ENCODE data around the gene TDRD1.

Gene TDRD1

DNA sequence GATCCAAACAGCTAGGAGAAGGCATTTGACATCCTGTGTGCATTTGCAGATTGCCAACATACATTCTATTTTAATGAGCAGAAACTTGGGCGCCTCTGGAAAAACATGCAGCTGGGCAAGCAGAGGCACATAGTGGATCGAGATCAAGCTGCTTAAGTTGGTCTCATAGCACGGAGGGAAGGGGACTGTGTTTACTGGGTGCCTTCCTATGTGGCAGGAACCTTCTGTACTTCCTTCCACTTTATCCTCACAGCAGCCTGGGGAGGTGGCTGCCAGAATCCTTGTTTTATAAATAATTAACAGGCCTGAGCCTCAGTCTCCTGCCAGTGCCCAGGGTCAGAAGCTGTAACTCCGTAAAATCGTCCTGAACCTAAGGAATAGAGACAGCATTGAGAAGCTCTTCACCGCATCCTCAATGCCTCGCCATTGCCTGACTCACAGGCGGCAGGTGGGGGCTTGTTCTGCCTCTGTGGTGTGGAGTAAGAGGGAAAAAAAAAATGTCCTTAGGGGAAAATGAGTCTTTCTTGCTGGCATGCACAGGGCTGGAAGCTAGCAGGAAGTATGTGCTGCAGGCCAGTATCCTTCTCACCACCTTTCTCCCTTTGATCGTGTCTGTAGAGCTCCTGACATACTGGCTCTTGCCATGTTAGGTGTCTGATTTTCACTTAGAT, 66.1 kb downstream of the TDRD1 start:
- H3K27ac ChIP-seq, result peak overlapping the region; percentile 96
- POLR2A ChIA-PET (ENCODE audit: low non-redundant PET), result no interaction called here

DNA sequence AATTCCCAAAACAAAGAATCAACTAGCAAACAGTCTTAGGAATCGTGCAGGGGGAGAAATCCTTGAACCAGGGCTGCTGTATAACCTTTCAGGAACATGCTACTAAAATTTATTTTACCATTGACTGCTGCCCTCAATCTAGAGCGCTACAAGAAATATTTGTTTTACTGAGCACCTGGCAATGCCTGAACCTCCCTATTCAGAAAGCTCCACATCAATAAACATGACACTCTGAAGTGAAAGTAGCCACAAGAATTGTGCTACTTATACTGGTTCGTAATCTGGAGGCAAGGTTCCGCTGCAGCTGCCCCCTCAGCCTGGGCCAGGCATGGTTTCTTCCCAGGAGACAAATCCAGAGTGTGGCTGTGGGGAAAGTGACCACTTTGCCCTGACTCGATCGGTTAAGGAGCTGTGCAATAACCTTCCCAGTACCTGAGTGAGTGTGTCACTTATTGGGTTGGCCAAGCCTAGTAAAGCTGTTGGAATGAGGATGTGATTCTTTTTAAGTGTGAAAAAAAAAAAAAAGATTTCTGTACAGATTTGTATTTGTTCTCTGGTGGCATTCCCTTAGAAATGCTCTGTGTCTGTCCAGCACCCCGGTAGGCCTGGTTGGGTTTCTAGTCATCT, 67.6 kb downstream of the TDRD1 start:
- DNase-seq (ENCODE audit: low spot score), result peak; percentile 67
- peak overlapping the region; percentile 42; the same call in 1 of the 2 replicates for H3K27ac ChIP-seq
- POLR2A ChIA-PET (ENCODE audit: low non-redundant PET), result no interaction called here
- TF ChIP-seq, protein P1, sequence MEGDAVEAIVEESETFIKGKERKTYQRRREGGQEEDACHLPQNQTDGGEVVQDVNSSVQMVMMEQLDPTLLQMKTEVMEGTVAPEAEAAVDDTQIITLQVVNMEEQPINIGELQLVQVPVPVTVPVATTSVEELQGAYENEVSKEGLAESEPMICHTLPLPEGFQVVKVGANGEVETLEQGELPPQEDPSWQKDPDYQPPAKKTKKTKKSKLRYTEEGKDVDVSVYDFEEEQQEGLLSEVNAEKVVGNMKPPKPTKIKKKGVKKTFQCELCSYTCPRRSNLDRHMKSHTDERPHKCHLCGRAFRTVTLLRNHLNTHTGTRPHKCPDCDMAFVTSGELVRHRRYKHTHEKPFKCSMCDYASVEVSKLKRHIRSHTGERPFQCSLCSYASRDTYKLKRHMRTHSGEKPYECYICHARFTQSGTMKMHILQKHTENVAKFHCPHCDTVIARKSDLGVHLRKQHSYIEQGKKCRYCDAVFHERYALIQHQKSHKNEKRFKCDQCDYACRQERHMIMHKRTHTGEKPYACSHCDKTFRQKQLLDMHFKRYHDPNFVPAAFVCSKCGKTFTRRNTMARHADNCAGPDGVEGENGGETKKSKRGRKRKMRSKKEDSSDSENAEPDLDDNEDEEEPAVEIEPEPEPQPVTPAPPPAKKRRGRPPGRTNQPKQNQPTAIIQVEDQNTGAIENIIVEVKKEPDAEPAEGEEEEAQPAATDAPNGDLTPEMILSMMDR (conservative IDR thresholded peaks at IDR 0.05; ENCODE audit: low read depth), result no peak
- CTCF ChIA-PET, result interaction anchor here (1.1 kb wide), 1 partner anchor 10 kb away, joined by 4 read pairs; no protein-coding TSS in a partner anchor

More for the DNA sequence above, 66.1 kb downstream of the TDRD1 start:
- TF ChIP-seq, protein P1 (conservative IDR thresholded peaks at IDR 0.05; ENCODE audit: low read depth), result no peak
- peak; percentile 98 for DNase-seq (ENCODE audit: low spot score)
- CTCF ChIA-PET, result interaction anchor here (0.5 to 1.1 kb wide), 6 partner anchors 10 to 265 kb away, joined by 3 to 5 read pairs (median 3); no protein-coding TSS in a partner anchor

DNA sequence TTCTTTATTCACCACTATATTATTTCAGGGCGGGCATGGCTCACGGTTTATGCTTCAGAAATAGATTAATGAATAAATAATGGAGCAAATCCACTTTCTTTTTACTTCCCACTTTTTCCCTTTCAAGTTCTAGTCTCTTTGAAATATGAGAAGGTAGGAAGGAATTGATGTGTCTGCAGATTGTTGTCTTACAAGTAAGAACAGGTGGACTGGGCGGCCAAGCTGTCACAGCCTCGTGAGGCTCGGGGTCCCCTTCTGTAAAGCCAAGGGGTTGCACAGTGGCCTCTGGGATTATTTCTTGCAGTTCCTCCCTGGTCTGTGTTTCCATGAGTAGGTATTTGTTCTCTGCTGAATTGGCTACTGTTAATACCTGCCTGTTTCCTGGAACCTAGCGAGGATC, 71.1 kb downstream of the TDRD1 start:
- TF ChIP-seq, protein P1 (conservative IDR thresholded peaks at IDR 0.05; ENCODE audit: low read depth), result no peak
- ChIA-PET CTCF (no interaction called here), POLR2A (ENCODE audit: low non-redundant PET) (no interaction called here)
- H3K27ac ChIP-seq, result no peak overlapping the region; the same call in 1 of the 2 replicates
- no peak for DNase-seq (ENCODE audit: low spot score)

DNA sequence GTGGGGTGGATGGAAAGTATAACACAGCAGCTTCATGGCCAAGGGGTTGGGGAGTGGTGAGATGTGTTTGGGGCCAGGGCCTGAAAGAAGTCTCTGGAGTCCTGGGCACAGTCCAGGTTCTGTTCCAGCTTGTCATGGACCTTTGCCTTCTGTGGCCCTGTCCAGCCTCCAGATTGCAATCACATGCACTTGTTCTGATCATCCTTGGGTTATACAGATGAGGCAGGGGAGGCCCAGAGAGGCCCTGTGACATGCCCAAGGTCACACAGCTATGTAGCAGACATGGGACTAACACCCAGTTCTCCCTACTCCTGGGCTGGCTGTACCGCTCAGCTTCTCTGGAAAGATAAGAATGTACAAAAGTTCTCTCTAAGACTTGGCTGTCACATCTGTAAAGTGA, 71.6 kb downstream of the TDRD1 start:
- CTCF ChIA-PET, result no interaction called here
- POLR2A ChIA-PET (ENCODE audit: low non-redundant PET), result no interaction called here
- no peak for DNase-seq (ENCODE audit: low spot score)
- H3K27ac ChIP-seq, result no peak overlapping the region; the same call in 1 of the 2 replicates
- TF ChIP-seq, protein P1 (conservative IDR thresholded peaks at IDR 0.05; ENCODE audit: low read depth), result no peak

DNA sequence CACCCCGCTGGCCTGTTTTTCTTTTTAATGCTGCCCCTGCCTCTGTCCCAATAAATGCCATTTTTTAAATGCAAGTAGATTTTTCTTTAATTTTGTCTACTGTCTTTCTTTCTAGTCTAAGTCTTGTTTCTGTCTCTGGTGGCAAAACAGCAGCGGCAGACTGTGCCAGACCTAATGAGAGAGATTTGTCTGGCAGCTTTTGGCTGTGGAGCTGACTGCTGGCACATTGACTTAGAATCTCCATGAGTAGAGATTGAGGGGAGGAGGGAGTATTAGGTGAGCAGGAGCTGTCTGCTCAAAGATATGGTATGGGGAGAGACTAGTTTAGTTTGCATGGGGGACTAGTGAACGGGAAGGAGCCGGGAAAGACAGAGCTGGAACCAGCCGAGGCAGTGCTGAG, 72.9 kb downstream of the TDRD1 start:
- TF ChIP-seq, protein P1 (conservative IDR thresholded peaks at IDR 0.05; ENCODE audit: low read depth), result no peak
- POLR2A ChIA-PET (ENCODE audit: low non-redundant PET), result no interaction called here
- no peak overlapping the region for H3K27ac ChIP-seq
- CTCF ChIA-PET, result interaction anchor here (0.6 to 0.7 kb wide), 2 partner anchors 19 to 71 kb away, joined by 3 read pairs; no protein-coding TSS in a partner anchor
- DNase-seq (ENCODE audit: low spot score), result no peak

DNA sequence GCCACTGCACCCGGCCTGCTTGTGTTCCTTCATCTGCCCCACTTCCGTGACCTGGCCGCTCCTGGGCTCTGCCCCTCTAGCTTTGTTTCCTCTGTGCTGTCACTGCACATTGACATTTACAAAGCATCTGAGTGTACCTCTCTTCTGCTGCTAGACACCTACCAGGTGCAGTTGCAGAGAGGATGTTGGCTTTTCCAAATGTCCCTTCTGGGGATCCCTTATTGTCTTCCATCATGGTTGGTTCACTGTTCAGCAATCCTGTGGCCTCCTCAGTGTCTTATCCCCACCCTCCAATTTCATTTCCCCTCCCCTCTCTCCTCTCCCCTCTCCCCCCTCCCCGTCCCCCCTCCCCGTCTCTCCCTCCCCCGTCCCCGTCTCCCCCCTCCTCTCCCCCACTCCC, 73.7 kb downstream of the TDRD1 start:
- TF ChIP-seq, protein P1 (conservative IDR thresholded peaks at IDR 0.05; ENCODE audit: low read depth), result no peak
- CTCF ChIA-PET, result no interaction called here
- DNase-seq (ENCODE audit: low spot score), result no peak

More for the DNA sequence above, 73.7 kb downstream of the TDRD1 start:
- POLR2A ChIA-PET (ENCODE audit: low non-redundant PET), result no interaction called here
- H3K27ac ChIP-seq, result no peak overlapping the region

All from RWPE1 (cell line).